Stomach (tissue), 9 donors: ENCODE data around the gene COA4. TPM values are rescaled to one million over a fixed set of nuclear protein-coding genes. Genes with fewer than 3 reads are reported as not detected.

Experiments
- DNase-seq, 2 donors: peaks; one replicate each; pipeline versions ENCODE4 v3.0.0 to v3.0.0-alpha.2; 2013 to 2019
- H3K27ac ChIP-seq, 5 donors: fragments of 200-600 bp in 4 of 5; sonication (generic) in 4 of 5; one replicate each; pipeline ENCODE4 v1.5.1; 2013 to 2019; ENCODE audit warnings: mild to moderate bottlenecking in 1 of 5, moderate library complexity in 1 of 5
- H3K27me3 ChIP-seq, 3 donors: fragments of 200-600 bp; sonication (generic); one replicate each; pipeline ENCODE4 v1.5.1; 2017 to 2019; ENCODE audit warnings: mixed run types in 1 of 3
- H3K36me3 ChIP-seq, 4 donors: fragments of 200-600 bp; sonication (generic); 1 replicate in 3 of 4; 2 replicates in 1 of 4; pipeline ENCODE4 v1.5.1; 2016 to 2019
- H3K4me1 ChIP-seq, 4 donors: fragments of 200-600 bp; sonication (generic); one replicate each; pipeline ENCODE4 v1.5.1; 2016 to 2019
- H3K4me3 ChIP-seq, 4 donors: fragments of 200-600 bp; sonication (generic) in 3 of 4; one replicate each; pipeline ENCODE4 v1.5.1; 2016 to 2019; ENCODE audit warnings: mild to moderate bottlenecking in 1 of 4
- H3K9me3 ChIP-seq, 4 donors: fragments of 200-600 bp; sonication (generic); one replicate each; pipeline ENCODE4 v1.5.1; 2016 to 2019
- EP300 ChIP-seq: sonication (generic); formaldehyde crosslinking; IDR thresholded peaks from one replicate; pipeline ENCODE4 v1.6.1; 2017; ENCODE audit warnings: antibody characterized with exemption
- POLR2A ChIP-seq, 4 donors: fragments of 450-650 bp; IDR thresholded peaks; one replicate each; pipeline ENCODE4 v1.6.1; 2016; ENCODE audit warnings: antibody characterized with exemption in 4 of 4, control low read depth in 2 of 4, mild to moderate bottlenecking in 1 of 4, moderate library complexity in 1 of 4
- POLR2AphosphoS5 ChIP-seq, 3 donors: sonication (generic); formaldehyde crosslinking; IDR thresholded peaks; one replicate each; pipeline ENCODE4 v1.6.1; 2016; ENCODE audit warnings: antibody characterized with exemption in 3 of 3
- WGBS, 5 donors: extraction: QIAGEN DNeasy Blood & Tissue Kit in 3 of 5; methylation state at CpG; one replicate each; pipeline versions ENCODE4 v1.1.5 to v1.1.7; 2013 to 2018; 5-methylcytosine and 5-hydroxymethylcytosine counted together
- intact Hi-C: fragments of 100-400 bp; cut with DNase I; formaldehyde crosslinking; loops from one replicate; pipeline ENCODE4 v1.15.1; 2023; ENCODE audit warnings: low total_unique reads
- polyA plus RNA-seq, 3 donors: library from polyadenylated mRNA; stranded (reverse); fragments of 200-250 nt; gene quantifications; one replicate each; pipeline ENCODE4 v1.2.3, GENCODE V29; 2013
- total RNA-seq, 5 donors: library from RNA; depleted of rRNA; stranded (reverse); fragments of >200 nt; gene quantifications; one replicate each; pipeline versions ENCODE4 v1.1.0 to v1.2.3, GENCODE V29; 2014 to 2016
- TF ChIP-seq, protein P1 (sequence below), 7 experiments: fragments of 450-650 bp in 4 of 7; fragments of 200-600 bp in 3 of 7; sonication (generic) in 3 of 7; IDR thresholded peaks; one replicate each; pipeline ENCODE4 v1.5.1; 2016 to 2019; ENCODE audit warnings: antibody characterized with exemption in 7 of 7, control low read depth in 2 of 7, mild to moderate bottlenecking in 1 of 7
- donor health status: healthy with polysubstance abuse.
- donor health status: Bipolar disorder and iron deficiency.
- donor health status: healthy.

The COA4 gene
- total and polyA plus RNA-seq, 8 donors = 6.1 to 94.0 (median 60.8) TPM

DNA sequence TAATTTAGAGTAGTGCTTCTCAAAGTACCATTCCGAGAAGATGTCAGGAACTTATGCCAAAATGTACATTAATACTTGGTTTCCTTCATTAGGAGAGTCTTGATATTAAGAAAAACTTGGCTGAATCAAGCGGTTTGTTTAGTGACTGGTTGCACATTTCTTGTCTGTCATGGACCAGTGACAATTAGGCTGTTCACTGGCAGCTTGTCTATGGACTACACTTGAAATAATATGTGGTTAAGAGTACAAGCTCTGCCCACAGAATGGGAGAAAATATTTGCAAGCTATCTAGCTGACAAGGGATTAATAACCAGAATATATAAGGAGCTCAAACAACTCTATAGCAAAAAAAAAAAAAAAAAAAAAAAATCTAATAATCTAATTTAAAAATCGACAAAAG lies 24.6 kb downstream of the COA4 start:
- 88 to 96% (median 91%) methylated on average over 3 of the region's 3 CpGs for WGBS, 5 donors
- Histone ChIP-seq H3K9me3 (no peaks in the 10 kb centered on the region), H3K27ac (no peak overlapping the region), H3K36me3 (peaks cover 0 to 46% (median 21%) of the 10 kb centered on the region in 4 donors), H3K4me3 (no peak overlapping the region), H3K4me1 (no peaks in the 10 kb centered on the region), H3K27me3 (no peaks in the 10 kb centered on the region)
- no peak for TF ChIP-seq POLR2AphosphoS5 (IDR thresholded peaks at IDR 0.05)
- TF ChIP-seq, protein P1, sequence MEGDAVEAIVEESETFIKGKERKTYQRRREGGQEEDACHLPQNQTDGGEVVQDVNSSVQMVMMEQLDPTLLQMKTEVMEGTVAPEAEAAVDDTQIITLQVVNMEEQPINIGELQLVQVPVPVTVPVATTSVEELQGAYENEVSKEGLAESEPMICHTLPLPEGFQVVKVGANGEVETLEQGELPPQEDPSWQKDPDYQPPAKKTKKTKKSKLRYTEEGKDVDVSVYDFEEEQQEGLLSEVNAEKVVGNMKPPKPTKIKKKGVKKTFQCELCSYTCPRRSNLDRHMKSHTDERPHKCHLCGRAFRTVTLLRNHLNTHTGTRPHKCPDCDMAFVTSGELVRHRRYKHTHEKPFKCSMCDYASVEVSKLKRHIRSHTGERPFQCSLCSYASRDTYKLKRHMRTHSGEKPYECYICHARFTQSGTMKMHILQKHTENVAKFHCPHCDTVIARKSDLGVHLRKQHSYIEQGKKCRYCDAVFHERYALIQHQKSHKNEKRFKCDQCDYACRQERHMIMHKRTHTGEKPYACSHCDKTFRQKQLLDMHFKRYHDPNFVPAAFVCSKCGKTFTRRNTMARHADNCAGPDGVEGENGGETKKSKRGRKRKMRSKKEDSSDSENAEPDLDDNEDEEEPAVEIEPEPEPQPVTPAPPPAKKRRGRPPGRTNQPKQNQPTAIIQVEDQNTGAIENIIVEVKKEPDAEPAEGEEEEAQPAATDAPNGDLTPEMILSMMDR (IDR thresholded peaks at IDR 0.05) = no peak
- TF ChIP-seq POLR2A (IDR thresholded peaks at IDR 0.05) = no peak
- no peak for TF ChIP-seq EP300
- no peak for DNase-seq
- intact Hi-C loops = no loop called here

DNA sequence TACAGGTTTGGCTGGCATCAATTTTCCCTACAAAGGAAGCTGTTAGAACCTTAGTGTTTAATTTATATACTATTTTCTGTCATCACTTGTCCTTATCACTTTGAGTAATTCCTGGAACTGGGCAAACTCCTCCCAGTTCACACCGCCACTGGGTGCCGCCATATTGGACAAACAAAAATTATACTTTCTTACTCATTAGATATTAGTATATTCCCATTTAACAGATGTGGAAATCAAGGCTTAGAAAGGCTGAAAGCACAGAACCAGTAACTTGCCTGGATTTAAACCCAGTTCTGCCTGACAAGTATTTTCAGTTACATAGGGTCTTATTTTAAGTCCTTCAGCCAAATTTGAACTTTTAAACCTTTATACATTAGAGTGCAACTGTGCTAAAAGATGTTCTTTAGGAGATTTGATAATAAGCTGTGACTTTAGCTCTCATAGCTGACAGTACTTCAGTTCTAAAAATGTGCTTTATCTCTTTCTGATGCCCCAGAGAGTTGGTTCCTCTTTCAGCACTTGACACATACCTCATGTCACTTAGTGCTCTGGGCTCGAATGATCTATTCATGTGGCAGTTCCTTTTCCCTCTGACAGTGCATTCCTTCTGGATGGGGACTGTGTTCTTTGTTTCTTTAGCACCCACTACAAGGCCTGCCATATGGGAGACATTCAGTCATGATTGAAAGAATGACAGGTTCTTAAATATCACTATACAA lies 25.4 kb downstream of the COA4 start:
- no peak for DNase-seq
- Histone ChIP-seq H3K9me3 (no peaks in the 10 kb centered on the region), H3K36me3 (peaks cover 0 to 52% (median 26%) of the 10 kb centered on the region in 4 donors), H3K27me3 (no peaks in the 10 kb centered on the region), H3K4me1 (no peaks in the 10 kb centered on the region), H3K4me3 (no peak overlapping the region), H3K27ac (no peak overlapping the region)
- intact Hi-C loops = no loop called here
- TF ChIP-seq EP300 (no peak), POLR2AphosphoS5 (IDR thresholded peaks at IDR 0.05) (no peak), POLR2A (IDR thresholded peaks at IDR 0.05) (no peak)
- TF ChIP-seq, protein P1 (IDR thresholded peaks at IDR 0.05) = no peak
- 92 to 98% (median 94%) methylated on average over 3 of the region's 3 CpGs for WGBS, 5 donors

DNA sequence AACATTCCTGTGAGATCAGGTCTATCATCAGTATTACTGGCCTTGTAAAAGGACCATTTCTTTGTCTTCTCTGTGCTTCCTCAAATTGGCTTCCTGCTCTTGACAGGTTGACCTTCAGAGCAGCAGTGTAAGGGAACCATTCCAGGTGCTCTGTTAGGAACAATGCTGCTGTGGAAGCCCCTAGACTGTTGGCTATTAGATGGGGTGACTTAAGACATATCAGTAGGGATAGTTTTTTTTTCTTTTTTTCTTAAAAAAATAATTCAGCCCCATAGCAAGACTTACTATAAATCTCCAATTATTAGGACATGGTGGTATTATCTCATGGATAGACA lies 37.6 kb downstream of the COA4 start:
- no peak overlapping the region for H3K27ac ChIP-seq
- H3K9me3 ChIP-seq = no peaks in the 10 kb centered on the region
- H3K36me3 ChIP-seq = peaks cover 13 to 64% (median 41%) of the 10 kb centered on the region in 4 donors
- no peaks in the 10 kb centered on the region for H3K27me3 ChIP-seq
- TF ChIP-seq POLR2A (IDR thresholded peaks at IDR 0.05) (no peak), EP300 (no peak), POLR2AphosphoS5 (IDR thresholded peaks at IDR 0.05) (no peak)
- TF ChIP-seq, protein P1 (IDR thresholded peaks at IDR 0.05) = no peak
- no peaks in the 10 kb centered on the region for H3K4me1 ChIP-seq
- intact Hi-C loops = no loop called here
- peak in 1 of 2 donors; percentile 3 for DNase-seq
- H3K4me3 ChIP-seq = no peak overlapping the region

DNA sequence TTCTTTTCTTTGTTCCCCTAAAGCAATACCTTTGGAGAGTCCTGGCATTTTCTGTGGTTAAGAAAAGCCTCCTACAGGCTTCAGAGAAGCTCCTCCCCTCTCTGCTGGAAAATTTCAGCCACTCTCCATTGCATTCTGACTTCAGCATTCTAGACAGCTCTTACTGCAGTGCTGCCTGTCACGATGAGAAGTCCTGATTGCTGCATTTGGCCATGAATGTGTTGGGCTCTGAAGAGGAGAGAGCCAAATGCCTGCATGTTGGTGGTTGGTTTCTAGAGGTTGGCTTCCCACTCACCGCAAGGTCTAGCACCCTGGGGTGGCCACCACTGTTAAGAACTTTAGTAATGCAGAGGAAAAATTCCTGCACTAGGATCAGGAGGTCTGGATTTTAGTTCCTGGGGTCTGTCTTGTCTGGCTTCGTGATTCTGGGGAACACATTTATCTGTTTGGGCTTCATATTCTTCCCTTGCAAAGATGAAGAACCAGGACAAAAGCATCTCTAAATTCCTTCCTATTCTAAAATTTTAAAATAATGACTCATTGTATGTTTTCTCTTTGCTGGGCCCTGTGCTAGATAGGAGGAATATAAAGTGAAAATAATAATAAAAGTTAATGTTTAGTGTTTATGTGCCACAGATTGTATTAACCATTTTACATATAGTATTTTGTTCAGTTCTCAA lies 38.1 kb downstream of the COA4 start:
- H3K27ac ChIP-seq = no peak overlapping the region
- 70 to 86% (median 79%) methylated on average over 3 of the region's 3 CpGs for WGBS, 5 donors
- TF ChIP-seq POLR2A (IDR thresholded peaks at IDR 0.05) = no peak
- no peak for TF ChIP-seq POLR2AphosphoS5 (IDR thresholded peaks at IDR 0.05)
- no peak for TF ChIP-seq EP300
- TF ChIP-seq, protein P1 (IDR thresholded peaks at IDR 0.05) = no peak

More for the DNA sequence above, 38.1 kb downstream of the COA4 start:
- Histone ChIP-seq H3K9me3 (no peaks in the 10 kb centered on the region), H3K4me1 (no peaks in the 10 kb centered on the region), H3K4me3 (no peak overlapping the region), H3K27me3 (no peaks in the 10 kb centered on the region), H3K36me3 (peaks cover 9 to 64% (median 40%) of the 10 kb centered on the region in 4 donors)
- DNase-seq = no peak
- intact Hi-C loops = no loop called here
